Fibroblast of skin of left quadriceps (primary cell): ENCODE results near the gene EML4.

Source experiments
- DNase-seq, 2 experiments: peaks; one replicate each; pipeline ENCODE4 v3.0.0-alpha.2; 2013; ENCODE audit warnings: low read depth in 2 of 2

The EML4 gene

GRCh38 chr2:42137125-42137841, 31.9 kb upstream of the EML4 start:
- no peak for DNase-seq

GRCh38 chr2:42138163-42139015, 30.8 kb upstream of the EML4 start:
- peak; percentile 99 for DNase-seq

- no peak for DNase-seq
Observed at GRCh38 chr2:42139101-42139500, 30.1 kb upstream of the EML4 start.

- DNase-seq = no peak
Observed at GRCh38 chr2:42140496-42140895, 28.7 kb upstream of the EML4 start.

GRCh38 chr2:42141687-42142546, 27.2 kb upstream of the EML4 start:
- DNase-seq = peak; percentile 99

- DNase-seq = no peak
Observed at GRCh38 chr2:42142547-42143184, 26.5 kb upstream of the EML4 start.

- DNase-seq = no peak
Observed at GRCh38 chr2:42147641-42148274, 21.4 kb upstream of the EML4 start.

GRCh38 chr2:42150159-42150558, 19.0 kb upstream of the EML4 start:
- DNase-seq = no peak

GRCh38 chr2:42153944-42154581, 15.1 kb upstream of the EML4 start:
- DNase-seq = no peak

- DNase-seq = no peak
Observed at GRCh38 chr2:42156721-42157120, 12.4 kb upstream of the EML4 start.

- DNase-seq = no peak
Observed at GRCh38 chr2:42161444-42161843, 7.7 kb upstream of the EML4 start.

GRCh38 chr2:42163444-42164045, 5.6 kb upstream of the EML4 start:
- no peak for DNase-seq

GRCh38 chr2:42164046-42164445, 5.1 kb upstream of the EML4 start:
- no peak for DNase-seq

- no peak for DNase-seq
Observed at GRCh38 chr2:42164971-42165370, 4.2 kb upstream of the EML4 start.

- DNase-seq = no peak
Observed at GRCh38 chr2:42167458-42167857, 1.7 kb upstream of the EML4 start.

- DNase-seq = no peak
Observed at GRCh38 chr2:42168459-42169099, 574 bp upstream of the EML4 start.

GRCh38 chr2:42169874-42170521, 845 bp downstream of the EML4 start:
- DNase-seq = no peak

GRCh38 chr2:42170619-42171395, 1.7 kb downstream of the EML4 start:
- DNase-seq = no peak
